ENCODE data around the gene JMJD7. TPM values are rescaled to one million over a fixed set of nuclear protein-coding genes. Genes with fewer than 3 reads are reported as not detected.

The JMJD7 gene
- total RNA-seq, 1 donor from 2014 or later, result 24.3 TPM

- no peak overlapping the region for H3K4me3 ChIP-seq
- peaks cover 14% of the 10 kb centered on the region for H3K4me1 ChIP-seq
- intact Hi-C loops (cut with DNase I), result no loop called here
- H3K36me3 ChIP-seq, result no peaks in the 10 kb centered on the region
- ATAC-seq, result no peak
- DNase-seq, result no peak
- TF ChIP-seq CTCF (IDR thresholded peaks at IDR 0.05), result no peak
- H3K27ac ChIP-seq, result no peak overlapping the region
- no peaks in the 10 kb centered on the region for H3K27me3 ChIP-seq (ENCODE audit: low read depth)
- H3K9me3 ChIP-seq, result no peaks in the 10 kb centered on the region
These were observed 45.3 kb upstream of the JMJD7 start for GRCh38 chr15:41782371-41783282.

- Histone ChIP-seq H3K27ac (no peak overlapping the region), H3K4me1 (peaks cover 14% of the 10 kb centered on the region), H3K27me3 (ENCODE audit: low read depth) (no peaks in the 10 kb centered on the region), H3K36me3 (no peaks in the 10 kb centered on the region), H3K9me3 (no peaks in the 10 kb centered on the region), H3K4me3 (no peak overlapping the region)
- ATAC-seq (no peak), DNase-seq (no peak)
- TF ChIP-seq CTCF (IDR thresholded peaks at IDR 0.05), result no peak
- intact Hi-C loops (cut with DNase I), result no loop called here
These were observed 44.6 kb upstream of the JMJD7 start for GRCh38 chr15:41783296-41783695.

DNA sequence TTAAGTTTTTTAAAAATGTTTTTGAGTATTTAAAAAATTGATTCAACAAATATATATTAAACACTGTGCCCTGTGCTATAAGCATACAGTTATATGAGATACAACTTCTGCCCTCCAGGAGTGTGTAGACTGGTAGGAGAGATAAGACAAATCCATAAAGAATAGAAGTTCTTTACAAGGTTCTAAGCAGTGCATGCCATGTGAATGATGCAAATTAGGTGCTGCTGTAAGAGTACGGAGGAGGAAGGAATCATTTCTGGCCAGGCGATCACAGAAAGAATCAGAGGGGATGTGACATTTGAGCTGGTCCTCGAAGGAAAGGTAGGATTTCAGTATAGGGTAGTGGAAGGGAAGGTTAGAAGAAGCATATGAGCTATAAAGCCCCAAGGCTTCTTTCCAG is 39.6 kb upstream of the JMJD7 start:
- Histone ChIP-seq H3K4me1 (peaks cover 24% of the 10 kb centered on the region), H3K9me3 (no peaks in the 10 kb centered on the region), H3K4me3 (no peak overlapping the region), H3K36me3 (no peaks in the 10 kb centered on the region), H3K27me3 (ENCODE audit: low read depth) (no peaks in the 10 kb centered on the region), H3K27ac (no peak overlapping the region)
- intact Hi-C loops (cut with DNase I), result no loop called here
- ATAC-seq, result no peak
- no peak for DNase-seq
- no peak for TF ChIP-seq CTCF (IDR thresholded peaks at IDR 0.05)

GRCh38 chr15:41789236-41789635 is 38.7 kb upstream of the JMJD7 start:
- no peak overlapping the region for H3K27ac ChIP-seq
- no peak overlapping the region for H3K4me3 ChIP-seq
- H3K27me3 ChIP-seq (ENCODE audit: low read depth), result no peaks in the 10 kb centered on the region
- no peak for TF ChIP-seq CTCF (IDR thresholded peaks at IDR 0.05)
- H3K4me1 ChIP-seq, result peaks cover 24% of the 10 kb centered on the region
- intact Hi-C loops (cut with DNase I), result no loop called here
- no peaks in the 10 kb centered on the region for H3K9me3 ChIP-seq
- DNase-seq (no peak), ATAC-seq (no peak)
- no peaks in the 10 kb centered on the region for H3K36me3 ChIP-seq

DNA sequence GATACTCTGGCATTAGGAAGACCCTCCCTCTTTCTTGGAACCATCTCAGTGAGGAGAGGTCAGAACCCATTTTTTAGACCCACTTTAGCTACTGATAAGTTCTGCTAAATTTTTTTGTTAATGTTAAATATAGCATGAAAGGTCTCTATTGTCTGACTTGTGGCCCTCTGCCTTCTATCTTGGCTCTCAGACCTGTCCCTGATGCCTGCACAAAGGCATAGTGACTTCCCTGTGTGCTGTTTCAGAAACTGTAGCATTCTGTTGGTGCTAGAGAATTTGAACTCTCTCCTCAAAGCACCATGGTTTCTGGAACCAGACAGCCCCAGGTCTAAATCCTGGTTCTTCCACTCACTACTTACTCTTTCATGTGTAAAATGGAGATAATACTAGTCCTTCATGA is 38.2 kb upstream of the JMJD7 start:
- intact Hi-C loops (cut with DNase I), result no loop called here
- no peak for TF ChIP-seq CTCF (IDR thresholded peaks at IDR 0.05)
- no peak for ATAC-seq
- peaks cover 24% of the 10 kb centered on the region for H3K4me1 ChIP-seq
- H3K27me3 ChIP-seq (ENCODE audit: low read depth), result no peaks in the 10 kb centered on the region
- H3K9me3 ChIP-seq, result no peaks in the 10 kb centered on the region
- no peak overlapping the region for H3K4me3 ChIP-seq
- no peak for DNase-seq
- H3K27ac ChIP-seq, result no peak overlapping the region
- no peaks in the 10 kb centered on the region for H3K36me3 ChIP-seq

All from lower lobe of right lung (tissue), 2 donors.